K562 (cell line): Measurements from ENCODE around the gene TPPP. TPM values are rescaled to one million over a fixed set of nuclear protein-coding genes. Genes with fewer than 3 reads are reported as not detected.

Experiments
- ATAC-seq: fragments of 200-7000 bp; cut with Tn5 transposase; 3 replicates; pipeline ENCODE4 v1.9.1; 2020; ENCODE audit warnings: moderate library complexity
- BruUV-seq: library from RNA; stranded (reverse); fragments of 400-500 nt; replicated peaks from 2 replicates; lab custom pipeline; 2021; lab: Mats Ljungman, UMichigan
- CTCF ChIA-PET: fragments of 300-600 bp; formaldehyde crosslinking; extraction: SDS; loops from one replicate; lab custom pipeline; 2021; ENCODE audit warnings: low intra/inter-chr PET ratio; lab: Yijun Ruan, JAX
- POLR2A ChIA-PET: fragments of 300-600, 350-650 bp; sonication (Branson Sonifier 250); formaldehyde crosslinking; extraction: SDS; loops from one replicate; lab custom pipeline; 2021; ENCODE audit warnings: antibody characterized with exemption, inconsistent platforms; lab: Yijun Ruan, JAX
- DNase-seq, 4 experiments: peaks; one replicate each; pipeline versions ENCODE4 v3.0.0 to v3.0.0-alpha.2; 2011 to 2018; ENCODE audit warnings: low spot score in 3 of 4, mixed read lengths in 3 of 4; ENCODE audit errors: extremely low read depth in 1 of 4
- FAIRE-seq: peaks from 2 replicates; lab custom pipeline; 2011; peaks lifted over from hg19 to GRCh38; lab: Jason Lieb, UNC
- H2AFZ ChIP-seq: 2 replicates; pipeline ENCODE4 v1.6.0; 2011; ENCODE audit warnings: low read depth, low read length, control low read depth, inconsistent platforms
- H3K27ac ChIP-seq: fragments of 200-600 bp; 3 replicates; pipeline ENCODE4 v1.8.0; 2011; ENCODE audit warnings: low read depth, mild to moderate bottlenecking, control low read depth, inconsistent platforms, low read length, moderate library complexity, mixed read lengths; ENCODE audit errors: extremely low read depth
- H3K27me3 ChIP-seq, 2 experiments: fragments of 300-600 bp in 1 of 2; 2 replicates in 1 of 2; 3 replicates in 1 of 2; pipeline versions ENCODE4 v1.6.0 to v1.8.0; 2011; ENCODE audit warnings: inconsistent platforms in 2 of 2, low read length in 2 of 2, mild to moderate bottlenecking in 1 of 2, mixed read lengths in 1 of 2, moderate library complexity in 1 of 2; ENCODE audit not compliant: control insufficient read depth in 2 of 2, insufficient read depth in 2 of 2
- H3K36me3 ChIP-seq: fragments of 300-600 bp; 3 replicates; pipeline ENCODE4 v1.8.0; 2011; ENCODE audit warnings: mild to moderate bottlenecking, low read length, inconsistent platforms; ENCODE audit not compliant: control insufficient read depth, insufficient read depth
- H3K4me1 ChIP-seq, 2 experiments: fragments of 200-600 bp in 1 of 2; replicated peaks in 1 of 2; 2 replicates in 1 of 2; 3 replicates in 1 of 2; pipeline versions ENCODE4 v1.5.1 to v1.8.0; 2011; ENCODE audit warnings: inconsistent platforms in 2 of 2, low read length in 2 of 2, mild to moderate bottlenecking in 1 of 2, mixed read lengths in 1 of 2, moderate library complexity in 1 of 2; ENCODE audit not compliant: control insufficient read depth in 2 of 2, insufficient read depth in 2 of 2
- H3K4me2 ChIP-seq: 2 replicates; pipeline ENCODE4 v1.6.1; 2011; ENCODE audit warnings: low read length, control low read depth, inconsistent platforms, mixed read lengths; ENCODE audit not compliant: insufficient read depth
- H3K4me3 ChIP-seq: fragments of 200-600 bp; sonication (generic), shearing (Covaris generic); 2 replicates; pipeline ENCODE4 v1.5.1; 2016; ENCODE audit warnings: control low read depth, inconsistent platforms
- H3K79me2 ChIP-seq: fragments of 200-600 bp; 3 replicates; pipeline ENCODE4 v1.8.0; 2011; ENCODE audit warnings: low read length, inconsistent platforms; ENCODE audit not compliant: control insufficient read depth, insufficient read depth
- H3K9ac ChIP-seq, 2 experiments: 2 replicates each; pipeline versions ENCODE4 v1.6.0 to v1.6.1; 2011; ENCODE audit warnings: low read depth in 2 of 2, low read length in 2 of 2, control low read depth in 1 of 2, inconsistent platforms in 1 of 2, mild to moderate bottlenecking in 1 of 2, mixed read lengths in 1 of 2; ENCODE audit not compliant: insufficient read depth in 1 of 2
- H3K9me1 ChIP-seq: one replicate; pipeline ENCODE4 v1.6.0; 2011; ENCODE audit warnings: inconsistent platforms, mild to moderate bottlenecking, low read length, moderate library complexity; ENCODE audit not compliant: control insufficient read depth, insufficient read depth
- H3K9me3 ChIP-seq: replicated peaks from 2 replicates; pipeline ENCODE4 v1.5.1; 2011; ENCODE audit warnings: low read depth, low read length, inconsistent platforms; ENCODE audit not compliant: control insufficient read depth, insufficient read depth
- H4K20me1 ChIP-seq: replicated peaks from 2 replicates; pipeline ENCODE4 v1.6.1; 2011; ENCODE audit warnings: low read length, inconsistent platforms, mixed read lengths; ENCODE audit not compliant: control insufficient read depth, insufficient read depth
- ADNP ChIP-seq: fragments of 200-800 bp; sonication (Bioruptor generic); IDR thresholded peaks from 2 replicates; pipeline ENCODE4 v1.6.1; 2016; ENCODE audit warnings: missing genetic modification characterization, missing compliant biosample characterization
- ATF1 ChIP-seq, 2 experiments: fragments of 450-650 bp in 1 of 2; IDR thresholded peaks; 2 replicates each; pipeline ENCODE4 v1.6.1; 2016; ENCODE audit warnings: missing compliant biosample characterization in 1 of 2, missing genetic modification characterization in 1 of 2
- POLR2G ChIP-seq: fragments of 200-400 bp; formaldehyde crosslinking; IDR thresholded peaks from 2 replicates; pipeline ENCODE4 v1.6.1; 2017; ENCODE audit warnings: low read depth, mild to moderate bottlenecking, antibody characterized with exemption, low read length, moderate library complexity
- SUPT5H ChIP-seq: fragments of 450-650 bp; IDR thresholded peaks from 2 replicates; pipeline ENCODE4 v1.6.1; 2016
- WHSC1 ChIP-seq: IDR thresholded peaks from one replicate; pipeline ENCODE4 v1.6.1; 2012; ENCODE audit warnings: low read length, control low read depth, inconsistent platforms
- ZNF212 ChIP-seq: fragments of 450-650 bp; formaldehyde crosslinking; IDR thresholded peaks from 2 replicates; pipeline ENCODE4 v1.4.0; 2020; ENCODE audit warnings: mild to moderate bottlenecking
- WGBS: fragments of 100-300 bp; shearing (Covaris generic); methylation state at CpG from one replicate; pipeline ENCODE4 v1.1.6; 2016; ENCODE audit warnings: low coverage, mixed read lengths; ENCODE audit not compliant: insufficient coverage; ENCODE audit errors: missing lambda C conversion rate; 5-methylcytosine and 5-hydroxymethylcytosine counted together
- in situ Hi-C: fragments of 300-500 bp; cut with MboI; formaldehyde crosslinking; loops from 4 replicates; pipeline ENCODE4 v1.15.0; 2018; ENCODE audit warnings: inconsistent platforms, mixed read lengths
- intact Hi-C: fragments of 100-400 bp; cut with micrococcal nuclease; formaldehyde crosslinking; loops from 2 replicates; pipeline ENCODE4 v1.14.2; 2022
- polyA plus RNA-seq, 8 experiments: library from polyadenylated mRNA; depleted of rRNA in 4 of 8; stranded (reverse) in 5 of 8; unstranded in 3 of 8; fragments of >200 nt; fragmentation: Nextera tagmentation in 2 of 8; fragmentation: Illumina TruSeq in 1 of 8; extraction: Ambion mirVana in 2 of 8; extraction: Trizol in 1 of 8; gene quantifications; 2 replicates each; pipeline versions ENCODE4 v1.2.1 to v1.2.3, GENCODE V29; 2011 to 2014; ENCODE audit warnings: inconsistent platforms in 1 of 8, missing spikeins in 1 of 8
- total RNA-seq, 7 experiments: library from RNA; depleted of rRNA in 6 of 7; stranded (reverse); fragments of >200 nt in 6 of 7; fragmentation: Illumina TruSeq in 2 of 7; extraction: Trizol in 2 of 7; gene quantifications; 2 replicates each; pipeline versions ENCODE4 v1.2.1 to v1.2.3, GENCODE V29; 2011 to 2021; ENCODE audit warnings: low replicate concordance in 1 of 7
- TF ChIP-seq, protein P1 (sequence below): fragments of 250-450 bp; sonication (Bioruptor Pico); IDR thresholded peaks from 2 replicates; pipeline ENCODE4 v1.5.0; 2020; ENCODE audit warnings: mild to moderate bottlenecking, borderline replicate concordance
- TF ChIP-seq, protein P2 (sequence below), 2 experiments: fragments of 450-650 bp in 1 of 2; IDR thresholded peaks; 2 replicates each; pipeline ENCODE4 v1.6.1; 2011 to 2017; ENCODE audit warnings: low read depth in 2 of 2, antibody characterized with exemption in 1 of 2, borderline replicate concordance in 1 of 2, low read length in 1 of 2, mild to moderate bottlenecking in 1 of 2, mixed read lengths in 1 of 2; ENCODE audit not compliant: control insufficient read depth in 1 of 2

Gene TPPP
- total and polyA plus RNA-seq, 9 of the 15 experiments (the other 6 are each of a cell fraction or from before 2014, with no cell fraction given): 0.01 to 0.07 (median 0.03) TPM; not detected in 6

GRCh38 chr5:624118-624950, 68.8 kb downstream of the TPPP start:
- intact Hi-C loops (no loop called here), in situ Hi-C loops (no loop called here)
- no peak overlapping the region for H3K4me3 ChIP-seq
- ATAC-seq (no peak; the same call in 2 of the 3 replicates), FAIRE-seq (no peak), DNase-seq (no peak)
- no peak overlapping the region for H3K27ac ChIP-seq
- no peaks in the 10 kb centered on the region for H3K27me3 ChIP-seq
- no peak overlapping the region; a peak in 1 of 4 replicates for H3K9ac ChIP-seq
- POLR2A ChIA-PET: interaction anchor here (0.8 to 1.1 kb wide), 2 partner anchors 11 to 18 kb away, joined by 3 read pairs; no protein-coding TSS in a partner anchor
- H3K4me2 ChIP-seq: no peak overlapping the region
- peaks cover 5% of the 10 kb centered on the region; the same call in 2 of the 3 replicates for H3K79me2 ChIP-seq
- H4K20me1 ChIP-seq: peaks cover 9% of the 10 kb centered on the region; the same call in 1 of the 2 replicates
- peaks cover 0 to 12% of the 10 kb centered on the region in 2 experiments; a peak in 1 of 5 replicates for H3K4me1 ChIP-seq
- no TSS peak for BruUV-seq
- 95% methylated on average over 29 of the region's 38 CpGs for WGBS
- CTCF ChIA-PET: no interaction called here
- TF ChIP-seq POLR2G: peak; percentile 61
- TF ChIP-seq ATF1 (CRISPR knock-in tag; IDR thresholded peaks at IDR 0.05): no peak
- no peak for TF ChIP-seq ATF1 (tag; IDR thresholded peaks at IDR 0.05)
- no peak overlapping the region for H2AFZ ChIP-seq
- H3K9me3 ChIP-seq: no peaks in the 10 kb centered on the region
- H3K9me1 ChIP-seq: no peaks in the 10 kb centered on the region
- peaks cover 95% of the 10 kb centered on the region for H3K36me3 ChIP-seq

- CTCF ChIA-PET: no interaction called here
- POLR2A ChIA-PET: interaction anchor here (0.8 kb wide), 1 partner anchor 10 kb away, joined by 3 read pairs; no protein-coding TSS in a partner anchor
- intact Hi-C loops (no loop called here), in situ Hi-C loops (no loop called here)
- DNase-seq: no peak
- peaks cover 0 to 13% of the 10 kb centered on the region in 2 experiments; a peak in 1 of 5 replicates for H3K4me1 ChIP-seq
- no peak overlapping the region for H3K4me3 ChIP-seq
- H3K27me3 ChIP-seq: no peaks in the 10 kb centered on the region
- WGBS: 86% methylated on average over 10 of the region's 13 CpGs
- H3K9me3 ChIP-seq: no peaks in the 10 kb centered on the region
- peaks cover 95% of the 10 kb centered on the region for H3K36me3 ChIP-seq
- H3K9ac ChIP-seq: no peak overlapping the region
- peaks cover 9% of the 10 kb centered on the region; the same call in 1 of the 2 replicates for H4K20me1 ChIP-seq
- no TSS peak for BruUV-seq
- no peaks in the 10 kb centered on the region for H3K9me1 ChIP-seq
- no peaks in the 10 kb centered on the region for H3K79me2 ChIP-seq
- no peak overlapping the region for H3K27ac ChIP-seq
- no peak overlapping the region for H2AFZ ChIP-seq
- H3K4me2 ChIP-seq: no peak overlapping the region
- no peak for FAIRE-seq
- no peak for ATAC-seq
- TF ChIP-seq SUPT5H (no peak), ADNP (tag) (no peak), ZNF212 (CRISPR knock-in tag) (no peak), WHSC1 (no peak)
- TF ChIP-seq, protein P1, sequence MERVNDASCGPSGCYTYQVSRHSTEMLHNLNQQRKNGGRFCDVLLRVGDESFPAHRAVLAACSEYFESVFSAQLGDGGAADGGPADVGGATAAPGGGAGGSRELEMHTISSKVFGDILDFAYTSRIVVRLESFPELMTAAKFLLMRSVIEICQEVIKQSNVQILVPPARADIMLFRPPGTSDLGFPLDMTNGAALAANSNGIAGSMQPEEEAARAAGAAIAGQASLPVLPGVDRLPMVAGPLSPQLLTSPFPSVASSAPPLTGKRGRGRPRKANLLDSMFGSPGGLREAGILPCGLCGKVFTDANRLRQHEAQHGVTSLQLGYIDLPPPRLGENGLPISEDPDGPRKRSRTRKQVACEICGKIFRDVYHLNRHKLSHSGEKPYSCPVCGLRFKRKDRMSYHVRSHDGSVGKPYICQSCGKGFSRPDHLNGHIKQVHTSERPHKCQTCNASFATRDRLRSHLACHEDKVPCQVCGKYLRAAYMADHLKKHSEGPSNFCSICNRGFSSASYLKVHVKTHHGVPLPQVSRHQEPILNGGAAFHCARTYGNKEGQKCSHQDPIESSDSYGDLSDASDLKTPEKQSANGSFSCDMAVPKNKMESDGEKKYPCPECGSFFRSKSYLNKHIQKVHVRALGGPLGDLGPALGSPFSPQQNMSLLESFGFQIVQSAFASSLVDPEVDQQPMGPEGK: no peak
- TF ChIP-seq, protein P2, sequence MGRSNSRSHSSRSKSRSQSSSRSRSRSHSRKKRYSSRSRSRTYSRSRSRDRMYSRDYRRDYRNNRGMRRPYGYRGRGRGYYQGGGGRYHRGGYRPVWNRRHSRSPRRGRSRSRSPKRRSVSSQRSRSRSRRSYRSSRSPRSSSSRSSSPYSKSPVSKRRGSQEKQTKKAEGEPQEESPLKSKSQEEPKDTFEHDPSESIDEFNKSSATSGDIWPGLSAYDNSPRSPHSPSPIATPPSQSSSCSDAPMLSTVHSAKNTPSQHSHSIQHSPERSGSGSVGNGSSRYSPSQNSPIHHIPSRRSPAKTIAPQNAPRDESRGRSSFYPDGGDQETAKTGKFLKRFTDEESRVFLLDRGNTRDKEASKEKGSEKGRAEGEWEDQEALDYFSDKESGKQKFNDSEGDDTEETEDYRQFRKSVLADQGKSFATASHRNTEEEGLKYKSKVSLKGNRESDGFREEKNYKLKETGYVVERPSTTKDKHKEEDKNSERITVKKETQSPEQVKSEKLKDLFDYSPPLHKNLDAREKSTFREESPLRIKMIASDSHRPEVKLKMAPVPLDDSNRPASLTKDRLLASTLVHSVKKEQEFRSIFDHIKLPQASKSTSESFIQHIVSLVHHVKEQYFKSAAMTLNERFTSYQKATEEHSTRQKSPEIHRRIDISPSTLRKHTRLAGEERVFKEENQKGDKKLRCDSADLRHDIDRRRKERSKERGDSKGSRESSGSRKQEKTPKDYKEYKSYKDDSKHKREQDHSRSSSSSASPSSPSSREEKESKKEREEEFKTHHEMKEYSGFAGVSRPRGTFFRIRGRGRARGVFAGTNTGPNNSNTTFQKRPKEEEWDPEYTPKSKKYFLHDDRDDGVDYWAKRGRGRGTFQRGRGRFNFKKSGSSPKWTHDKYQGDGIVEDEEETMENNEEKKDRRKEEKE (IDR thresholded peaks at IDR 0.05; ENCODE audit: borderline replicate concordance in 1 of 2, control insufficient read depth in 1 of 2, low read depth in 2 of 2, low read length in 1 of 2): no peak
Observed at GRCh38 chr5:623531-623930, 69.6 kb downstream of the TPPP start.
